Astrocyte (in vitro differentiated cells and primary cell): ENCODE measurements around the gene IP6K1.
"Not testable (repeated sequence)": the region's sequence is repeated elsewhere in the genome, so short reads cannot be mapped to it uniquely, and the experiment has no call there.

Source experiments
- CTCF ChIP-seq: IDR thresholded peaks from 2 replicates; pipeline ENCODE4 v1.5.1; 2011; ENCODE audit warnings: low read depth, mild to moderate bottlenecking, inconsistent platforms, low read length, moderate library complexity; ENCODE audit not compliant: insufficient read depth
- EZH2 ChIP-seq: IDR thresholded peaks from 2 replicates; pipeline ENCODE4 v1.6.1; 2012; ENCODE audit warnings: mild to moderate bottlenecking, low read length, inconsistent platforms; ENCODE audit not compliant: insufficient read depth

DNA sequence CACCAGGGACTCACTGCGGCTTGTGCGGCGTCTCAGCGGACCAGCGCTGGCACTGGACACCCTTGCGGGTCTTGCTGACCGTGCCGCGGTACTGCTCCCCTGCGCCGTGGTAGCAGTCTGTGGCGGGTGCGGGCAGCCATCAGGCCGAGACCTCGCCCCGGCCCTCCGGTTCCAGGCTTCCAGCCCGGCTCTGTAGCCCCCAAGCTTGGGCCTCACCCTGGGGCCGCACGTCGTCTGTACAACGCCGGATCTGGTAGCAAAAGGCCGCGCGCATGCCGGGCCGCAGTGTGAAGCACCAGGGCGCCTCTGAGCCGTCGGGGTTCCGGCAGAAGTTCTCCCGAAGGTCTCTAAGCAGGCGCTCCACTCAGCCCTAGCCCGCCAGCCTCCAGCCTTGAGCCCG lies 100.5 kb downstream of the IP6K1 start:
- TF ChIP-seq EZH2, CTCF: not testable (repeated sequence)
